Breast epithelium (tissue), 3 donors: Measurements from ENCODE around the gene ZNF292.

Experiments used
- POLR2A ChIP-seq: fragments of 450-650 bp; IDR thresholded peaks from one replicate; pipeline ENCODE4 v1.6.1; 2016; ENCODE audit warnings: antibody characterized with exemption, mild to moderate bottlenecking, moderate library complexity
- POLR2AphosphoS5 ChIP-seq, 3 donors: sonication (generic); formaldehyde crosslinking; IDR thresholded peaks; one replicate each; pipeline ENCODE4 v1.6.1; 2017; ENCODE audit warnings: antibody characterized with exemption in 3 of 3

DNA sequence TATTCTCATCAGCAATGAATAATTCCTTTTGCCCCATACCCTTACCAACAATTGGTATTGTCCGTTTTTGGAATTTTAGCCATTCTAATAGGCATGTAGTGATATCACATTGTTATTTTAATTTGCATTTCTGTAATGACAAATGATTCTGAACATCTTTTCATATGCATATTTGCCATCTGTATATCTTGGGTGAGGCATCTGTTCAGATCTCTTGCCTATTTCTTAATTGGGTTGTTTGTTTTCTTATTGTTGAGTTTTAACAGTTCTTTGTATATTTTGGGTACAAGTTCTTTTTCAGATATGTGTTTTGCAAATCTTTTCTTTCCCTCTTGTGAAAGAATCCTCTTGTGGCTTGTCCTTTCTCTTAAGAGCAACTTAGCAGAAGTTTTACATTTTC, 69.6 kb downstream of the ZNF292 start:
- no peak for TF ChIP-seq POLR2AphosphoS5 (IDR thresholded peaks at IDR 0.05)
- no peak for TF ChIP-seq POLR2A
